ENCODE results near the gene FHDC1. TPM values are rescaled to one million over a fixed set of nuclear protein-coding genes. Genes with fewer than 3 reads are reported as not detected.

Gene FHDC1
- total RNA-seq, 1 donor from 2014 or later: 3.7 TPM

- no peaks in the 10 kb centered on the region for H3K27me3 ChIP-seq (ENCODE audit: control insufficient read depth in 3 of 3, insufficient read depth in 3 of 3, low read length in 3 of 3)
- H3K9ac ChIP-seq (ENCODE audit: low read depth in 1 of 3, low read length in 3 of 3): no peak overlapping the region
- no peaks in the 10 kb centered on the region for H3K9me3 ChIP-seq (ENCODE audit: control insufficient read depth in 3 of 3, low read length in 3 of 3)
- no peak overlapping the region for H3K4me3 ChIP-seq (ENCODE audit: low read length in 3 of 3)
- no peak overlapping the region for H3K27ac ChIP-seq (ENCODE audit: low read depth, low read length)
- no peaks in the 10 kb centered on the region for H3K4me1 ChIP-seq (ENCODE audit: control insufficient read depth in 3 of 3, insufficient read depth in 3 of 3, low read length in 3 of 3)
- H3K36me3 ChIP-seq (ENCODE audit: control insufficient read depth in 3 of 3, insufficient read depth in 3 of 3, low read length in 3 of 3): peaks cover 0 to 2% (median 0%) of the 10 kb centered on the region in 3 donors
Measured at GRCh38 chr4:152903658-152904057, 32.5 kb upstream of the FHDC1 start.

- peaks cover 0 to 2% (median 0%) of the 10 kb centered on the region in 3 donors for H3K36me3 ChIP-seq (ENCODE audit: control insufficient read depth in 3 of 3, insufficient read depth in 3 of 3, low read length in 3 of 3)
- no peak overlapping the region for H3K9ac ChIP-seq (ENCODE audit: low read depth in 1 of 3, low read length in 3 of 3)
Measured at GRCh38 chr4:152909901-152910300, 26.2 kb upstream of the FHDC1 start.

GRCh38 chr4:152910521-152910920, 25.6 kb upstream of the FHDC1 start:
- Histone ChIP-seq H3K4me3 (ENCODE audit: low read length in 3 of 3) (no peak overlapping the region), H3K27me3 (ENCODE audit: control insufficient read depth in 3 of 3, insufficient read depth in 3 of 3, low read length in 3 of 3) (no peaks in the 10 kb centered on the region), H3K4me1 (ENCODE audit: control insufficient read depth in 3 of 3, insufficient read depth in 3 of 3, low read length in 3 of 3) (no peaks in the 10 kb centered on the region), H3K9ac (ENCODE audit: low read depth in 1 of 3, low read length in 3 of 3) (no peak overlapping the region), H3K9me3 (ENCODE audit: control insufficient read depth in 3 of 3, low read length in 3 of 3) (no peaks in the 10 kb centered on the region), H3K27ac (ENCODE audit: low read depth, low read length) (no peak overlapping the region), H3K36me3 (ENCODE audit: control insufficient read depth in 3 of 3, insufficient read depth in 3 of 3, low read length in 3 of 3) (peaks cover 0 to 2% (median 0%) of the 10 kb centered on the region in 3 donors)

More at GRCh38 chr4:152909901-152910300, 26.2 kb upstream of the FHDC1 start:
- H3K27ac ChIP-seq (ENCODE audit: low read depth, low read length): no peak overlapping the region
- no peaks in the 10 kb centered on the region for H3K4me1 ChIP-seq (ENCODE audit: control insufficient read depth in 3 of 3, insufficient read depth in 3 of 3, low read length in 3 of 3)
- no peaks in the 10 kb centered on the region for H3K9me3 ChIP-seq (ENCODE audit: control insufficient read depth in 3 of 3, low read length in 3 of 3)
- H3K27me3 ChIP-seq (ENCODE audit: control insufficient read depth in 3 of 3, insufficient read depth in 3 of 3, low read length in 3 of 3): no peaks in the 10 kb centered on the region
- H3K4me3 ChIP-seq (ENCODE audit: low read length in 3 of 3): no peak overlapping the region

GRCh38 chr4:152917543-152918395, 18.4 kb upstream of the FHDC1 start:
- Histone ChIP-seq H3K9ac (ENCODE audit: low read depth in 1 of 3, low read length in 3 of 3) (no peak overlapping the region), H3K4me1 (ENCODE audit: control insufficient read depth in 3 of 3, insufficient read depth in 3 of 3, low read length in 3 of 3) (no peaks in the 10 kb centered on the region), H3K36me3 (ENCODE audit: control insufficient read depth in 3 of 3, insufficient read depth in 3 of 3, low read length in 3 of 3) (no peaks in the 10 kb centered on the region), H3K27me3 (ENCODE audit: control insufficient read depth in 3 of 3, insufficient read depth in 3 of 3, low read length in 3 of 3) (no peaks in the 10 kb centered on the region), H3K27ac (ENCODE audit: low read depth, low read length) (no peak overlapping the region), H3K4me3 (ENCODE audit: low read length in 3 of 3) (no peak overlapping the region), H3K9me3 (ENCODE audit: control insufficient read depth in 3 of 3, low read length in 3 of 3) (no peaks in the 10 kb centered on the region)

GRCh38 chr4:152919826-152920225, 16.3 kb upstream of the FHDC1 start:
- Histone ChIP-seq H3K27me3 (ENCODE audit: control insufficient read depth in 3 of 3, insufficient read depth in 3 of 3, low read length in 3 of 3) (no peaks in the 10 kb centered on the region), H3K36me3 (ENCODE audit: control insufficient read depth in 3 of 3, insufficient read depth in 3 of 3, low read length in 3 of 3) (no peaks in the 10 kb centered on the region), H3K9me3 (ENCODE audit: control insufficient read depth in 3 of 3, low read length in 3 of 3) (no peaks in the 10 kb centered on the region), H3K4me1 (ENCODE audit: control insufficient read depth in 3 of 3, insufficient read depth in 3 of 3, low read length in 3 of 3) (no peaks in the 10 kb centered on the region), H3K27ac (ENCODE audit: low read depth, low read length) (no peak overlapping the region), H3K9ac (ENCODE audit: low read depth in 1 of 3, low read length in 3 of 3) (no peak overlapping the region), H3K4me3 (ENCODE audit: low read length in 3 of 3) (no peak overlapping the region)

GRCh38 chr4:152920768-152921167, 15.4 kb upstream of the FHDC1 start:
- Histone ChIP-seq H3K9ac (ENCODE audit: low read depth in 1 of 3, low read length in 3 of 3) (no peak overlapping the region), H3K4me3 (ENCODE audit: low read length in 3 of 3) (no peak overlapping the region), H3K9me3 (ENCODE audit: control insufficient read depth in 3 of 3, low read length in 3 of 3) (no peaks in the 10 kb centered on the region), H3K4me1 (ENCODE audit: control insufficient read depth in 3 of 3, insufficient read depth in 3 of 3, low read length in 3 of 3) (no peaks in the 10 kb centered on the region), H3K36me3 (ENCODE audit: control insufficient read depth in 3 of 3, insufficient read depth in 3 of 3, low read length in 3 of 3) (no peaks in the 10 kb centered on the region), H3K27me3 (ENCODE audit: control insufficient read depth in 3 of 3, insufficient read depth in 3 of 3, low read length in 3 of 3) (no peaks in the 10 kb centered on the region), H3K27ac (ENCODE audit: low read depth, low read length) (no peak overlapping the region)

GRCh38 chr4:152921284-152921683, 14.8 kb upstream of the FHDC1 start:
- no peaks in the 10 kb centered on the region for H3K9me3 ChIP-seq (ENCODE audit: control insufficient read depth in 3 of 3, low read length in 3 of 3)
- H3K4me3 ChIP-seq (ENCODE audit: low read length in 3 of 3): no peak overlapping the region
- H3K36me3 ChIP-seq (ENCODE audit: control insufficient read depth in 3 of 3, insufficient read depth in 3 of 3, low read length in 3 of 3): no peaks in the 10 kb centered on the region
- H3K27me3 ChIP-seq (ENCODE audit: control insufficient read depth in 3 of 3, insufficient read depth in 3 of 3, low read length in 3 of 3): no peaks in the 10 kb centered on the region
- no peaks in the 10 kb centered on the region for H3K4me1 ChIP-seq (ENCODE audit: control insufficient read depth in 3 of 3, insufficient read depth in 3 of 3, low read length in 3 of 3)
- no peak overlapping the region for H3K9ac ChIP-seq (ENCODE audit: low read depth in 1 of 3, low read length in 3 of 3)
- H3K27ac ChIP-seq (ENCODE audit: low read depth, low read length): no peak overlapping the region

- Histone ChIP-seq H3K27ac (ENCODE audit: low read depth, low read length) (no peak overlapping the region), H3K9me3 (ENCODE audit: control insufficient read depth in 3 of 3, low read length in 3 of 3) (no peaks in the 10 kb centered on the region), H3K27me3 (ENCODE audit: control insufficient read depth in 3 of 3, insufficient read depth in 3 of 3, low read length in 3 of 3) (peaks cover 0 to 6% (median 0%) of the 10 kb centered on the region in 3 donors), H3K9ac (ENCODE audit: low read depth in 1 of 3, low read length in 3 of 3) (no peak overlapping the region), H3K36me3 (ENCODE audit: control insufficient read depth in 3 of 3, insufficient read depth in 3 of 3, low read length in 3 of 3) (no peaks in the 10 kb centered on the region), H3K4me1 (ENCODE audit: control insufficient read depth in 3 of 3, insufficient read depth in 3 of 3, low read length in 3 of 3) (no peaks in the 10 kb centered on the region), H3K4me3 (ENCODE audit: low read length in 3 of 3) (no peak overlapping the region)
Measured at GRCh38 chr4:152925851-152926250, 10.3 kb upstream of the FHDC1 start.

GRCh38 chr4:152926959-152927358, 9.2 kb upstream of the FHDC1 start:
- no peaks in the 10 kb centered on the region for H3K36me3 ChIP-seq (ENCODE audit: control insufficient read depth in 3 of 3, insufficient read depth in 3 of 3, low read length in 3 of 3)
- H3K4me1 ChIP-seq (ENCODE audit: control insufficient read depth in 3 of 3, insufficient read depth in 3 of 3, low read length in 3 of 3): no peaks in the 10 kb centered on the region
- H3K4me3 ChIP-seq (ENCODE audit: low read length in 3 of 3): no peak overlapping the region
- H3K9ac ChIP-seq (ENCODE audit: low read depth in 1 of 3, low read length in 3 of 3): no peak overlapping the region
- peaks cover 0 to 6% (median 0%) of the 10 kb centered on the region in 3 donors for H3K27me3 ChIP-seq (ENCODE audit: control insufficient read depth in 3 of 3, insufficient read depth in 3 of 3, low read length in 3 of 3)
- no peaks in the 10 kb centered on the region for H3K9me3 ChIP-seq (ENCODE audit: control insufficient read depth in 3 of 3, low read length in 3 of 3)
- H3K27ac ChIP-seq (ENCODE audit: low read depth, low read length): no peak overlapping the region

- no peak overlapping the region for H3K4me3 ChIP-seq (ENCODE audit: low read length in 3 of 3)
- H3K4me1 ChIP-seq (ENCODE audit: control insufficient read depth in 3 of 3, insufficient read depth in 3 of 3, low read length in 3 of 3): no peaks in the 10 kb centered on the region
- no peak overlapping the region for H3K27ac ChIP-seq (ENCODE audit: low read depth, low read length)
- H3K9me3 ChIP-seq (ENCODE audit: control insufficient read depth in 3 of 3, low read length in 3 of 3): no peaks in the 10 kb centered on the region
- H3K36me3 ChIP-seq (ENCODE audit: control insufficient read depth in 3 of 3, insufficient read depth in 3 of 3, low read length in 3 of 3): no peaks in the 10 kb centered on the region
- H3K27me3 ChIP-seq (ENCODE audit: control insufficient read depth in 3 of 3, insufficient read depth in 3 of 3, low read length in 3 of 3): peaks cover 0 to 6% (median 0%) of the 10 kb centered on the region in 3 donors
- H3K9ac ChIP-seq (ENCODE audit: low read depth in 1 of 3, low read length in 3 of 3): no peak overlapping the region
Measured at GRCh38 chr4:152927737-152928136, 8.4 kb upstream of the FHDC1 start.
